ENCODE measurements around the gene ARHGAP45. TPM values are rescaled to one million over a fixed set of nuclear protein-coding genes. Genes with fewer than 3 reads are reported as not detected.
"Not testable (repeated sequence)": the region's sequence is repeated elsewhere in the genome, so short reads cannot be mapped to it uniquely, and the experiment has no call there.

ARHGAP45 gene
- total RNA-seq, 2 experiments from 2014 or later = 861 to 878 TPM

DNA sequence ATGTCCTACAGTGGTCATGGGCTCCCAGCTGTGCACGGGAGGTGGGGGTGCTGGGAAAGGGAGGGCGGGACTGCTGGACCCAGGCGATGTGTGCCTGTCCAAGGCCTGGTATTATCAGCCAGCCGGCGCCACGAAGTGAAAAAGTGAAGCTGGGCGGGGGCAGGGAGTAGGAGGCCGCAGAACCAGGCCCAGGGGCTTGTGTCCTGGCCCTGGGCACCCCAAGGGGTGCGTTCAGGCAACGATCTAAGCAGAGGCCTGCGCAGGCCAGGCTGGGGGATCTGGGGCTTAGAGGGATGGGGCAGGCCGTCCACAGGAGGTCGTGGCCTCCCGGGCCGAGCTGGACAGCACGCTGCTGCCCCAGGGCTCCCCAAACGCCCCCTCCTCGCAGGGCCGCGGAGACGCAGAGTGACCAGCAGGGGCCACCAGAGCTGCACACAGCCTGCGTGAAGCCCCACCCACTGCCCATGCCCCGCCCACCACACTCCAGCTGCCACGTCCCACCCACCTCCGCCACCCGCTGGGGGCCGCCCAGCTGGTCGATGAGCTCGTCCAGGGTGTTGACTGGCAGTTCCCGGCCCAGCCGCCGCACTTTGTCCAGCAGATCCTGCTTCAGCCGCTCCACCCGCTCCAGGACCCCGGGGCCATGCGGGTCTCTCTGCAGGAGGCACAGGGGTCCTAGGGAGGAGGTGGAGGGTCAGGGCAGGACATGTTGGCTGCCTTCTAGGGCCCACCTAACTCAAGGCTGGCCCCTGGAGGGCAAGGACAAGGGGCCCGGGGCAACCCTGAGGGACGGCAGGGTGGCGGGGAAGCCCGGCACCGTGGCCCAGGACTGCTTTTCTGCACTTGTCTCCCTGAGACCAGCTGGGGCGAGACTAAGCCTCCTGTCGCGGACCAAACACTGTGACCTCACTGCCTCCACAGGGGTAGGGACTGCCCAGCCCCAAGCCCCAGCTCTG, 46.3 kb downstream of the ARHGAP45 start:
- H3K36me3 Mint-ChIP-seq (ENCODE audit: low read depth) = peaks cover 11% of the 10 kb centered on the region
- peak overlapping the region; percentile 30 for H3K27ac Mint-ChIP-seq
- Histone ChIP-seq H3K36me3 (ENCODE audit: insufficient read depth, low read length) (peaks cover 79% of the 10 kb centered on the region), H3K4me3 (ENCODE audit: low read length) (no peak overlapping the region), H3K4me1 (ENCODE audit: insufficient read depth, low read length) (peaks cover 16% of the 10 kb centered on the region), H3K9me3 (ENCODE audit: control insufficient read depth in 1 of 2, insufficient read depth in 1 of 2, low read length in 2 of 2) (peaks cover 0 to 4% of the 10 kb centered on the region in 2 experiments), H3K27ac (ENCODE audit: low read depth in 1 of 2, low read length in 2 of 2) (peak overlapping the region; percentile 21 to 22), H3K27me3 (ENCODE audit: control insufficient read depth in 1 of 2, insufficient read depth in 2 of 2, low read length in 2 of 2) (no peaks in the 10 kb centered on the region)
- no peaks in the 10 kb centered on the region for H3K4me1 Mint-ChIP-seq (ENCODE audit: low read depth)
- H3K27me3 Mint-ChIP-seq = no peaks in the 10 kb centered on the region
- intact Hi-C loops (cut with DNase I, micrococcal nuclease) = loop anchor here (1.0 to 5.0 kb wide), 2 partner anchors 79 to 127 kb away; no protein-coding TSS in a partner anchor
- POLR2A ChIA-PET = interaction anchor here (0.6 to 1.9 kb wide), 13 partner anchors 8 to 156 kb away, joined by 3 to 14 read pairs (median 4); partner anchors contain the start of genes ABCA7, ARHGAP45, CIRBP and SBNO2
- CTCF ChIA-PET = interaction anchor here (0.6 to 2.4 kb wide), 23 partner anchors 10 to 154 kb away, joined by 3 to 48 read pairs (median 5); no protein-coding TSS in a partner anchor
- TF ChIP-seq, protein P1, sequence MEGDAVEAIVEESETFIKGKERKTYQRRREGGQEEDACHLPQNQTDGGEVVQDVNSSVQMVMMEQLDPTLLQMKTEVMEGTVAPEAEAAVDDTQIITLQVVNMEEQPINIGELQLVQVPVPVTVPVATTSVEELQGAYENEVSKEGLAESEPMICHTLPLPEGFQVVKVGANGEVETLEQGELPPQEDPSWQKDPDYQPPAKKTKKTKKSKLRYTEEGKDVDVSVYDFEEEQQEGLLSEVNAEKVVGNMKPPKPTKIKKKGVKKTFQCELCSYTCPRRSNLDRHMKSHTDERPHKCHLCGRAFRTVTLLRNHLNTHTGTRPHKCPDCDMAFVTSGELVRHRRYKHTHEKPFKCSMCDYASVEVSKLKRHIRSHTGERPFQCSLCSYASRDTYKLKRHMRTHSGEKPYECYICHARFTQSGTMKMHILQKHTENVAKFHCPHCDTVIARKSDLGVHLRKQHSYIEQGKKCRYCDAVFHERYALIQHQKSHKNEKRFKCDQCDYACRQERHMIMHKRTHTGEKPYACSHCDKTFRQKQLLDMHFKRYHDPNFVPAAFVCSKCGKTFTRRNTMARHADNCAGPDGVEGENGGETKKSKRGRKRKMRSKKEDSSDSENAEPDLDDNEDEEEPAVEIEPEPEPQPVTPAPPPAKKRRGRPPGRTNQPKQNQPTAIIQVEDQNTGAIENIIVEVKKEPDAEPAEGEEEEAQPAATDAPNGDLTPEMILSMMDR (IDR thresholded peaks at IDR 0.05) = peak; percentile 85
- no peak overlapping the region for H3K4me3 Mint-ChIP-seq
- ATAC-seq (ENCODE audit: poor library complexity) (peak; percentile 87), DNase-seq (peak; percentile 73 to 94 (median 80))
- no peaks in the 10 kb centered on the region for H3K9me3 Mint-ChIP-seq

DNA sequence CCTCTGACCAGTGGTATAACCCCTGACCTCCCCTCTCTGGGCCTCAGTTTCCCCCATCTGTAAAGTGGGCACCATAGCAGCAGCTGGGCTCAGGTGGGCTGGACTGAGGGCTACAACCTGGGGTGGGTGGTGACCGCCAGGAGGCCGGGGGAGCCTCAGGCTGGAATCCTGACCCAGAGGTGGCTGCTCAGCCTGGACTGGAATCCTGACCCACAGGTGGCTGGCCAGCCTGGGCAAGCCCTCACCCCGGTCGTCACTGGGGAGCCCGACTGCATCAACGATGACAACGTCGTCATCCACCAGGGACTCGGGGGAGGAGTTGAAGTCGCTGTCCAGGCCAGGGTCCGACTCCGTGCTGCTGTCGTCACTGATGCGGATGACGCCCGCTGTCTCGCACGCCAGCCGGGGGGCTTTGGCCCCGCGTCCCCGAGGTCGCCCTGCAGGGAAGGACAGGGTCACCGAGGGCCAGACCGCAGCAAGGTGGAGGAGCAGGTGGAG, 47.1 kb downstream of the ARHGAP45 start:
- Histone ChIP-seq H3K9me3 (ENCODE audit: control insufficient read depth in 1 of 2, insufficient read depth in 1 of 2, low read length in 2 of 2) (peaks cover 0 to 4% of the 10 kb centered on the region in 2 experiments), H3K4me3 (ENCODE audit: low read length) (no peak overlapping the region), H3K27ac (ENCODE audit: low read depth in 1 of 2, low read length in 2 of 2) (no peak overlapping the region), H3K27me3 (ENCODE audit: control insufficient read depth in 1 of 2, insufficient read depth in 2 of 2, low read length in 2 of 2) (no peaks in the 10 kb centered on the region), H3K36me3 (ENCODE audit: insufficient read depth, low read length) (peaks cover 82% of the 10 kb centered on the region), H3K4me1 (ENCODE audit: insufficient read depth, low read length) (peaks cover 16% of the 10 kb centered on the region)
- Mint-ChIP-seq H3K27me3 (no peaks in the 10 kb centered on the region), H3K27ac (peak overlapping the region; percentile 30), H3K9me3 (no peaks in the 10 kb centered on the region), H3K4me1 (ENCODE audit: low read depth) (no peaks in the 10 kb centered on the region), H3K4me3 (no peak overlapping the region), H3K36me3 (ENCODE audit: low read depth) (peaks cover 17% of the 10 kb centered on the region)
- TF ChIP-seq, protein P1 (IDR thresholded peaks at IDR 0.05) = no peak
- CTCF ChIA-PET = interaction anchor here (0.6 to 2.4 kb wide), 23 partner anchors 9 to 153 kb away, joined by 3 to 48 read pairs (median 5); no protein-coding TSS in a partner anchor
- intact Hi-C loops (cut with DNase I, micrococcal nuclease) = loop anchor here (1.0 to 5.0 kb wide), 2 partner anchors 78 to 126 kb away; no protein-coding TSS in a partner anchor
- POLR2A ChIA-PET = interaction anchor here (0.9 to 1.9 kb wide), 10 partner anchors 9 to 155 kb away, joined by 3 to 14 read pairs (median 4); partner anchors contain the start of genes ABCA7, ARHGAP45 and CIRBP
- DNase-seq (peak in 2 of 14 experiments; percentile 8 to 52), ATAC-seq (ENCODE audit: poor library complexity) (no peak)

DNA sequence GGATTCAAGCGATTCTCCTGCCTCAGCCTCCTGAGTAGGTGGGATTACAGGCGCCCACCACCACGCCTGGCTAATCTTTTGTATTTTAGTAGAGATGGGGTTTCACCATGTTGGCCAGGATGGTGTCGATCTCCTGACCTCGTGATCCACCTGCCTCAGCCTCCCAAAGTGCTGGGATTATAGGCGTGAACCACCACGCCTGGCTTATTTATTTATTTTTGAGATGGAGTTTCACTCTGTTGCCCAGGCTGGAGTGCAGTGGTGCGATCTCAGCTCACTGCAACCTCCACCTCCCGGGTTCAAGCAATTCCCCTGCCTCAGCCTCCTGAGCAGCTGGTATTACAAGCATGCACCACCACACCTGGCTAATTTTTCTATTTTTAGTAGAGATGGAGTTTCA, 47.8 kb downstream of the ARHGAP45 start:
- ChIA-PET POLR2A (interaction anchor here (1.0 kb wide), 1 partner anchor 47 kb away, joined by 3 read pairs; the partner anchor contains the start of gene ARHGAP45), CTCF (interaction anchor here (2.1 kb wide), 1 partner anchor 89 kb away, joined by 9 read pairs; no protein-coding TSS in a partner anchor)
- H3K27ac Mint-ChIP-seq = not testable (repeated sequence)

More for the DNA sequence above, 47.8 kb downstream of the ARHGAP45 start:
- intact Hi-C loops (cut with DNase I, micrococcal nuclease) = loop anchor here (5.0 kb wide), 1 partner anchor 78 kb away; no protein-coding TSS in a partner anchor
- H3K9me3 Mint-ChIP-seq; ATAC-seq (ENCODE audit: poor library complexity); H3K27me3 Mint-ChIP-seq; H3K27me3 ChIP-seq (ENCODE audit: control insufficient read depth in 1 of 2, insufficient read depth in 2 of 2, low read length in 2 of 2); H3K9me3 ChIP-seq (ENCODE audit: control insufficient read depth in 1 of 2, insufficient read depth in 1 of 2, low read length in 2 of 2); H3K4me3 ChIP-seq (ENCODE audit: low read length); H3K4me3 Mint-ChIP-seq; H3K27ac ChIP-seq (ENCODE audit: low read depth in 1 of 2, low read length in 2 of 2); DNase-seq; H3K4me1 Mint-ChIP-seq (ENCODE audit: low read depth): not testable (repeated sequence)
- H3K36me3 Mint-ChIP-seq (ENCODE audit: low read depth) = peaks cover 20% of the 10 kb centered on the region
- Histone ChIP-seq H3K36me3 (ENCODE audit: insufficient read depth, low read length) (peaks cover 82% of the 10 kb centered on the region), H3K4me1 (ENCODE audit: insufficient read depth, low read length) (peaks cover 16% of the 10 kb centered on the region)

Measured in CD4-positive, alpha-beta T cell (primary cell).